Mononuclear cell (primary cell): ENCODE measurements around the gene SUPT20HL1. TPM values are rescaled to one million over a fixed set of nuclear protein-coding genes. Genes with fewer than 3 reads are reported as not detected.
"Not testable (repeated sequence)": the region's sequence is repeated elsewhere in the genome, so short reads cannot be mapped to it uniquely, and the experiment has no call there.

Source experiments
- H3K27me3 ChIP-seq: 2 replicates; pipeline ENCODE4 v1.6.0; 2011; ENCODE audit warnings: low read length, control low read depth; ENCODE audit not compliant: insufficient read depth
- H3K4me1 ChIP-seq: 2 replicates; pipeline ENCODE4 v1.5.1; 2011; ENCODE audit warnings: mild to moderate bottlenecking, low read length, control low read depth; ENCODE audit not compliant: insufficient read depth
- H3K4me3 ChIP-seq: 2 replicates; pipeline ENCODE4 v1.5.1; 2011; ENCODE audit warnings: mild to moderate bottlenecking, low read length, moderate library complexity
- H3K9me3 ChIP-seq: 2 replicates; pipeline ENCODE4 v1.5.1; 2011; ENCODE audit warnings: low read depth, mild to moderate bottlenecking, control low read depth, low read length
- total RNA-seq: library from RNA; depleted of rRNA; stranded (reverse); fragments of >200 nt; gene quantifications from one replicate; pipeline ENCODE4 v1.2.3, GENCODE V29; 2012

Gene SUPT20HL1
- total RNA-seq = not detected

DNA sequence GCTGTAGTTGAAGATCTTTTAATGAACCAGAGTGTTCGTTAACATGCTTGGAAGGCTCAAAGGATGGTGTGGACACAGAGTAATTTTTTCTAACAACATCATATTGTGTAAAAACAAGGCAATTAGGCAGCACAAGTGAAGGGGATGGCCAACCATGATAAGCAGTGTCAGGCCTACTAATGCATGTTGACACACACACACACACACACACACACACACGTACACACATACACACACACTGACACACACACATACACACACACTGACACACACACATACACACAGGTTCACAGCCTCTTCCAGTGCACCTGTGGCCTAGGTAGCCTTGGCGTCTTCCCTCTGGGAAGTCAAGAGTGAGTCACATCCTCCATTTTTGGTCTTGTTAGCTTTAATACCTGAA, at the start of gene SUPT20HL1:
SUPT20HL1 (plus strand) TSS at position 368 of the 400 bp plus-strand sequence. CDS start 2,122 bp downstream, outside the sequence.
- Histone ChIP-seq H3K9me3 (no peaks in the 10 kb centered on the region), H3K4me1 (no peaks in the 10 kb centered on the region), H3K27me3 (no peaks in the 10 kb centered on the region), H3K4me3 (no peak within 1 kb of the TSS)

DNA sequence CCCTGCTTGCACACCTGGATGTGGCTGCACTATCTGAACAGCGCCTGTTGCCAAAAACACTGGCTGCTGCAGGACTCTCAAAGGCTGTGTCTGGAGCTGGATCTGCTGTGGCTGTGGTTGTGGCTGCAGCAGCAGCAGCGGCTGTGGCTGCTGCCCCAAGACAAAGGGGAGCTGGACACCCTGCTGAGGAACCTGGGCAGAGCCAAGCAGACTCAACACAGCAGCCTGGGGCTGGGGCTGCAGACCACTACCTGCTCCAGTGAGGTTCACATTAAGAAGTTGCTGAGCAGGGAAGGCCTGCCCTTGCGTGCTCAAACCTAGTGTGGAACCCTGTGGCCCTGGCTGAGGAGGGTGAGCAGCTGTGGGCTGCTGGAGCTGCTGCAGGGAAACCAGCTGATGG, 49.5 kb upstream of the SUPT20HL1 start:
- H3K9me3 ChIP-seq, H3K4me3 ChIP-seq, H3K27me3 ChIP-seq, H3K4me1 ChIP-seq: not testable (repeated sequence)

DNA sequence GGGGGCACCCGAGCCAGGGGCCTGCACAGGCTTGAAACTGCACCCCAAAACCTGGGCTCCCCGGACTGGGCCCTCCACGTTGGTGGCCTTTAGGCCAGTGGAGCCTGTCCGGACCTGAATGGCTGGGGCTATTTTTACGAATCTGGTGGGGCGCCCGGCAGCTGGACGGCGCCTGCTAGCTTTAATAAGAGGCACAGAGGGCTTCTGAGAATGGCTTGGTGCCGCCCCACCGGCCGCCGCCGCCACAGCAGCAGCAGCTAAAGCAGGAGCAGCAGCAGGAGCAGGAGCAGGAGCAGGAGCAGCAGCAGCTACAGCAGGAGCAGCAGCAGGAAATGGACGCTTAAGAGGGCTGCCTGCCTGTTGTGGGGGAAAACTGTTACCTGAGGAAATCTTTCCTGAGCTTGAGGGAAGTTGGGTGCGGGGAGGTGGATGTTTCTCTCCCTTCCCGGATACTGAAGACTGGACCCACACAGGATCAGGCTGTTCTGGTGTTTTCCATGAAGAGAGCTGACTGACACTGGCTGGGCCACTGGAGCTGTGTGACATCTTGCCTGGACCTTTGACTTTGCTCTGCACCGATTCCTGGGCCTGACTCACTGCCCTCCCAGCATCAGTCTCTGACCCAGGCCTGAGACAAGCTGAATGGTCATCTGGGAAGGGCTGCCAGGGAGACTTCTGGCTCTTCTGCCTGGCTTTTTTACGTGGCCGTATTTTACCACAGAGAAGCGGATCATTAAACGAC, 48.8 kb upstream of the SUPT20HL1 start:
- H3K27me3 ChIP-seq, H3K9me3 ChIP-seq, H3K4me3 ChIP-seq, H3K4me1 ChIP-seq: not testable (repeated sequence)

DNA sequence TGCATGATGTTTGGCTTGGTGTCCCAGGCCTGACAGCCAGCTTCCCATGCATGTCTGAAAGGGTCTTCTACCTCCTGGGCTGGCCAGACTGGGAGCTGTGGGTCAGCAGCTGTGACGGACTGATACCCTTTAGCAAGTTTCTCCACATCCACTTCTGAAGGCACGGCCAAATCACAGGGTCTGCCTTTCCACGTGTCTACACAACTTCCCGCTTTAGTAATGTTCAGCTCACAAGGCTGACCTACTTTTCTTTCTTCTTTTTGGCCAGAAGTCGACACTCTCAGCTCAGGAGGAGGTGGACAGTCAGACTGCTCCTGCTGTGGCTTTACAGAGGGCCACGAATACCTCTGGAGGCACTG, 48.2 kb upstream of the SUPT20HL1 start:
- not testable (repeated sequence) for H3K9me3 ChIP-seq, H3K27me3 ChIP-seq, H3K4me1 ChIP-seq, H3K4me3 ChIP-seq

DNA sequence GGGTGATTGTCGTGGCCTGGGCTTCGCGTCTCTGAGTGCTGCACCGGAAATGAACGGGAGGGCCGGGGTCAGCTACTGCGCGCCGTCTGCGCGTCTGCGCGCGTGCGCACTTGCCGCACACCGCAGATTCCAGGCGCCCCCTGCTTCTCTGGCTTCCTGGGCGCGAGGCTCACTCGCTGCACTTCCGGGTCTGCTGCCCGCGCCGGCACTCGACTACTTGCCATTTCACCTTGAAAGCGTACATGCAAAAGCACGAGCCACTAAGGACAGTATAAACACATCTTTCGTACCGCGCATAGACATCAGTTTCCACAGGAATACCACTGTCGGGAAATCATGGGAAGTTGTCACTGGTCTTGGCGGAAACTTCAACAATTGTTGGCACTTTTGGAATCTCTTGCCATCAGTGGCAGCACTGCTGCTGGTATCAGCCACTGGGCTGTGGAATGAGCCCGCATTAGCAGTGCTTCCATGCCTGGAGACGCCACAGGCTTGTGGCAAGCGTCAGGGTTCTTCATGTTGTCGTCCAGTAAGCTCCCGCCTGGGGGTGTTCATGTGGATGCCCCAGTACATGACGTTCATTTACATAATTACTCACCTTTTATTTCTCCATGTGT, 46.3 kb upstream of the SUPT20HL1 start, which contains the start of gene SUPT20HL2:
SUPT20HL2 (minus strand) TSS at position 51 of the 617 bp plus-strand sequence. CDS start 754 bp downstream, outside the sequence.
- Histone ChIP-seq H3K4me3 (no peak within 1 kb of the TSS), H3K27me3 (no peaks in the 10 kb centered on the region), H3K4me1 (no peaks in the 10 kb centered on the region), H3K9me3 (no peaks in the 10 kb centered on the region)

DNA sequence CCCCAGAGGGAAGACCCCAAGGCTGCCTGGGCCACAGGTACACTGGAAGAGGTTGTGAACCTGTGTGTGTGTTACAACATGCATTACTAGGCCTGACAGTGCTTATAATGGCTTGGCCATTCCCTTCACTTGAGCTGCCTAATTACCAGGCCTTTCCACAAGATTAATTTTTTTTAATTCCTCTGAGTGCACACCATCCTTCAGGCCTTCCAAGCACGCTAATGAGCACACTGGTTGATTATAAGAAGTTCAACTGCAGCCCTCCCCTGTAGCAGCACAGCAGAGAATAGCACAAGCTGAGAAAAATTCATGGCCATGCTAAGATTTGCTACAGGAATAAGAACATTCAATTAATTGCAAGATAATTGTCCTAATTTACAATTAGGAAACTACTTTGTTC, 44.3 kb upstream of the SUPT20HL1 start:
- Histone ChIP-seq H3K9me3 (no peaks in the 10 kb centered on the region), H3K4me1 (no peaks in the 10 kb centered on the region), H3K4me3 (no peak overlapping the region), H3K27me3 (no peaks in the 10 kb centered on the region)

DNA sequence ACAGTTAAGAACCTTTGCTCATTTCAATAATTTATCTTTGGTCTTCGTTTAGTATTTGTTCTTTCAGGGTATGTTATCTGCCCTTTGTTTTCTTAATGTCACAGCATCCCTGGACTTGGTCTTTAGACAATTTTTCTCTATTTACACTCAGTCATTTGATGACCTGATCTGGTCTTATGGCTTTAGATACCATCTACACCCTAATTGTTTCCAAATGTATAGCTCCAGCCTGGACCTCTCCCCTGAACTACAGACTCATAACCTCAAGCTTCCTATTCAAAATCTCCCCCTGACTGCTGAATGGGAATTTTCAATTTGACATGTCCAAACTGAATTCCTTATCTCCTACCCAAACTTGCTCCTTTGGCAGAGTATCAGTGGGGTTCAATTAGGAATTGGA, 42.9 kb upstream of the SUPT20HL1 start:
- H3K27me3 ChIP-seq = no peaks in the 10 kb centered on the region
- H3K4me1 ChIP-seq = no peaks in the 10 kb centered on the region
- no peak overlapping the region for H3K4me3 ChIP-seq
- H3K9me3 ChIP-seq = no peaks in the 10 kb centered on the region

DNA sequence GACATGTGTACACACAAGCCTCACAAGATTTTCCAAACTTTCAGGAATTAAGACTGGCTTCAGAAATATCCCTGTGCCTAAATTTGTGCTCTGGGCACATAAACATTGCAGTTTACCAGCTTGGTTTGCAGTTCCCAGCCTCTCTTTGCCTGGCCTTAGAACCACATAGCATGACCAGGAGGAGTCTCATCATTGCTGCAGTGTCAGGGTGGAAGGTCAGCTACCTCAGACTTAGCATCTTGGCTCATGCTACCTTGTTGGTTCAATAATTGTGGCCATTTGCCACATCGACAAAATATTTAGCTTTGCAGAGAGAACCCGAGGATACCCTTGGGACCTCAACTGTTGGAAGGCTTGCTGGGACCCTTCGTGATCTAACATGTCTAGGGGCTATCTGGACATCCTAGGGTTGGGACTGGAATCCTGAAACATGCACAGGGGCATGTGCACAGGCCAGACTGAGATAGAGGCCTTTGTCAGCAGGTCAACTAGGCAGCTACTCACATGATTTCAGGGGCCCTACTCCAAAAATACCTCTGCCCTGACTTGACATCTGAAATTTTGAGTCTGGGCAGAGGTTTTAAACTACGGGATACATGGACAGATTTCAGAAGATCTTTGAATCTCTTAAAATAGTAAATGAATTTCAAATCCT, 38.6 kb upstream of the SUPT20HL1 start:
- Histone ChIP-seq H3K9me3 (no peaks in the 10 kb centered on the region), H3K4me3 (no peak overlapping the region), H3K27me3 (no peaks in the 10 kb centered on the region), H3K4me1 (no peaks in the 10 kb centered on the region)

DNA sequence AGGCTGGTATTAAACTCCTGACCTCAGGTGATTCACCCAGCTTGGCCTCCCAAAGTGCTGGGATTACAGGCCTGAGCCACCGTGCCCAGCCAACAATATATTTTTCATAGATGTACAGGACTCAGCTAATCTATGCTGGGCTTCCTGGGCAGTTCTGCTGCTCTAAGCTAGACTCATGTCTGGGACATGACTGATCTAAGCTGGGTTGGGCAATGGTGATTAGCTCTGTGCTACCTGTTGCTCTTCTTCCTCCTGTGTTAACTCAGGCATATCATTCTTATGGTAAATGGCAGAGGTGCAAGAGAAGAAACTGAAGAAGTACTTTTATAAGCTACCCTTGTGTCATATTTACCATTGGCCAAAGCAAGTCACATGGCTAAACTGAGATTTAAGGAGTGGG, 35.2 kb upstream of the SUPT20HL1 start:
- H3K9me3 ChIP-seq = no peaks in the 10 kb centered on the region
- H3K4me3 ChIP-seq = no peak overlapping the region
- H3K27me3 ChIP-seq = no peaks in the 10 kb centered on the region
- H3K4me1 ChIP-seq = no peaks in the 10 kb centered on the region

DNA sequence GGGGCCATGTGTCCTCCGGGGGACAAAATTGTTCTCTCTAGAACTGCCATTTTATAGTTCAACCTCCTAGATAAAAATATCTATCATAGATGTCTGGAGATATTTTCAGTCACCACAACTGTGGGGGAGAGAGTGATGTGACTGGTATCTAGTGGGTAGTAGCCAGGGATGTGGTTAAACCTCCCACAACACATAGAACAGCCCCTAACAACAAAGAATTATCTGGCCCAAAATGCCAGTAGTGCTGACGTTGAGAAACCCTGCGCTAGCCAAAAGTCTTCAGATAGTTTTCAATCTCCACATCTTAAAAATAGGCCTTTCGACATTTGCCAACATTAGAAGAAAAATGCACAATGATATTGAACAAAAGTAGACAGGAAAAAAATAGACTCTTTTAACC, 27.6 kb upstream of the SUPT20HL1 start:
- H3K27me3 ChIP-seq = no peaks in the 10 kb centered on the region

DNA sequence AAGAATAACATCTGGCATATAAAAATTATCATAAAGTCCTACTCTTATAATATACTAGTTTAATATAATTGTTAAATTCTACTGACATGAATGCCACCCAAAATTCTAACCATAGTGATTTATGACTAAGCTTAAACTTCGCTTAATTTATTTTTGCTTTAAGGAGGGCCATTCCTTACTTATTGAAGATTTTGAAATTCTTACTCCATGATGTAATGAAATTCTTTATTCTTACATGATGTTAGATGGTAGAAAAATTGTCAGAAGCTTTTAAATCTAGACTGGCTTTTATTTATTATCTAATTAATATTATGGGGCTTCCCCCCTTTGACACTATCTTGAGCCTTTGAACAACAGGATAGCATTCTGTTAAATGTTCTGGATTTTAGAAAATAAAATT, 27.1 kb upstream of the SUPT20HL1 start:
- Histone ChIP-seq H3K9me3 (no peaks in the 10 kb centered on the region), H3K27me3 (no peaks in the 10 kb centered on the region), H3K4me3 (no peak overlapping the region), H3K4me1 (no peaks in the 10 kb centered on the region)

More for the DNA sequence above, 27.6 kb upstream of the SUPT20HL1 start:
- Histone ChIP-seq H3K4me1 (no peaks in the 10 kb centered on the region), H3K4me3 (no peak overlapping the region), H3K9me3 (no peaks in the 10 kb centered on the region)

DNA sequence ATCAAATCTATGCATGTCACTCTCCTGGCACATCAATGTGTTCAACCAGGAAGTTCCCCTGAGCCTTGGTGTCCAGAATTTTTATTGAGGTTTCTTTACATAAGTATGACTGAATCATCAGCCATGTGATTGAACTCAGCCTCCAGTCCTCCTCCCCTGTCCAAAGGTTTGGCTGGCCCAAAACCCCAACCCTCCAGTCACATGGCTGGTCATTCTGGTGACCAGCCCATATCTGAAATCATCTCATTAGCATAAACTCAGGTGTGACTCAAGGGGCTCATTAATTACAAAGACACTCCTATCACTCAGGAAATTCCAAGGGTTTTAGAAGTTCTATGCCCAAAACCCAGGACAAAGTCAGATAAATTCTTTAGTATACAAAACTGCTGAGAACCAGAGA, 26.0 kb upstream of the SUPT20HL1 start:
- H3K4me1 ChIP-seq = no peaks in the 10 kb centered on the region
- H3K4me3 ChIP-seq = no peak overlapping the region

DNA sequence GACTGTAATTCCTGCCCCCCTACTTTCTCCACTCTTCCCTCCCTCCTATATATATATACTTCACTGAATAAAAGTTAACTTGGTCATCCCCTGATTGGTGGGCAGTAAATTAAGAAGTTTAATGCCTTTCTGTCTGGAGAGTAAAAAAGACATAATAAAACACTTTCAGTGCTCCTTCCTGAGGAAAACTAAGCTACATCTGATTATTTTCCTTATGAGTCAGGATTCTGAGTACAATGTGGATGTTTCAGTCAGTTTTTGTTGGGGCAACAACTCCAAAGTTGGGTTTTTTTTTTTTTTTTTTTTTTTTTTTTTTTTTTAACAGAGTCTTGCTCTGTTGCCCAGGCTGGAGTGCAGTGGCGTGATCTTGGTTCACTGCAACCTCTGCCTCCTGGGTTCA, 24.6 kb upstream of the SUPT20HL1 start:
- no peak overlapping the region for H3K4me3 ChIP-seq
- no peaks in the 10 kb centered on the region for H3K4me1 ChIP-seq
- H3K27me3 ChIP-seq = no peaks in the 10 kb centered on the region

More for the DNA sequence above, 26.0 kb upstream of the SUPT20HL1 start:
- H3K27me3 ChIP-seq = no peaks in the 10 kb centered on the region
- H3K9me3 ChIP-seq = no peaks in the 10 kb centered on the region

DNA sequence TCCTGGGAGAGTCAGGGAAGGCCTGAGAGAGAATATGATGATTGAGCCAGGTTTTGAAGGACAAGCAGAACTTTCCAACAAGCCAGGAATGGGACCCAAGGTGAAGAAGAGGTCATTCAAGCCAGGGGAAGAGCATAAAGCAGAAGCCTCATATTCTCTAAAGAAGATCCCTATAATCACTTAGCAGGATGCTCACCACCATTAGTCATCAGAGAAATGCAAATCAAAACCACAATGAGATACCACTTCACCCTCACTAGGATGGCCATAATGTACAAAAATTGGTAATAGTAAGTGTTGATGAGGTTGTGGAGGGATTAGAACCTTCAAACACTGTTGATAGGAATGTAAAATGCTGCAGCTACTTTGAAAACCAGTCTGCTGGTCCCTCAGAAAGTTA, 20.5 kb upstream of the SUPT20HL1 start:
- Histone ChIP-seq H3K4me3 (no peak overlapping the region), H3K4me1 (no peaks in the 10 kb centered on the region), H3K27me3 (no peaks in the 10 kb centered on the region), H3K9me3 (no peaks in the 10 kb centered on the region)

More for the DNA sequence above, 24.6 kb upstream of the SUPT20HL1 start:
- H3K9me3 ChIP-seq = no peaks in the 10 kb centered on the region

DNA sequence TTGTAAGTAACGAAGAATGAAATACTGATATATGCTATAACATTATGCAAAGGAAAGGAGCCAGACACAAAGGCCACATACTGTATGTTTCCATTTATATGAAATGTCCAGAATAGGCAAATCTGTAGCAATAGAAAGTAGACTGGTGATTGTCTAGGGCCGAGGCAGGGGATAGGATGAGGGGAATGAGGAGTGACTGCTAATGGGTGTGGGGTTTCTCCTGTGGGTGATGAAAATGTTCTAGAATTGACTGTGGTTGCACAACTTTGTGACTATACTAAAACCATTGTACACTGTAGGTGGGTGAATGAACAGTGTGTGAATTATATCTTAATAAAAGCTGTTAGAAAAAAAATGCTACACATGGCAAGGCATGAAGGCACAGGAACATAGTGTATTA, 19.9 kb upstream of the SUPT20HL1 start:
- Histone ChIP-seq H3K27me3 (no peaks in the 10 kb centered on the region), H3K4me3 (no peak overlapping the region), H3K9me3 (no peaks in the 10 kb centered on the region), H3K4me1 (no peaks in the 10 kb centered on the region)
